Tibial nerve (tissue), 3 donors: ENCODE measurements around the gene AKAP6.

Experiments
- POLR2A ChIP-seq, 2 donors: fragments of 450-650 bp; IDR thresholded peaks; one replicate each; pipeline ENCODE4 v1.6.1; 2017; ENCODE audit warnings: antibody characterized with exemption in 2 of 2, mild to moderate bottlenecking in 2 of 2, moderate library complexity in 2 of 2
- TF ChIP-seq, protein P1 (sequence below), 5 experiments: fragments of 200-600 bp in 3 of 5; fragments of 450-650 bp in 2 of 5; sonication (generic) in 3 of 5; IDR thresholded peaks; one replicate each; pipeline ENCODE4 v1.5.1; 2016 to 2019; ENCODE audit warnings: antibody characterized with exemption in 5 of 5, mild to moderate bottlenecking in 3 of 5, moderate library complexity in 2 of 5

DNA sequence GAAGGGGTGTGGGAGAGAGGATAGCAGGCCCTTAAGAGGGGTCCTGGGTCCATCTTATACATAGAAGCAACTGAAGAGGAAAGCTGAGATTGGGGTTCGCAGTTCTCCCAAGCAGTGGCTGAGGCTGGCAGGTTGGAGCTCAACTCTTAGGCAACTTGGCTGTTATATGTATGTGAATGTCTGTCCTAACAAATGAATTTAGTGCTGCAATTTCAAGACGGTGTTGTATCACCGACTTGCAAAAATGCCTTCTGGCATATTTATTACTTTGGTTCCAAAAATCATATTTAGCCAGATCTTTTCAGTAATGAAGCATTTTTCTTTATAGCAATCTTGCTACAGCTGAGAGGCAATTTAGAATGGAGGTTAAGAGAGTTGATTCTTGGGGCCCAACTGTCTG lies 148.3 kb downstream of the AKAP6 start:
- TF ChIP-seq POLR2A (IDR thresholded peaks at IDR 0.05): no peak
- TF ChIP-seq, protein P1, sequence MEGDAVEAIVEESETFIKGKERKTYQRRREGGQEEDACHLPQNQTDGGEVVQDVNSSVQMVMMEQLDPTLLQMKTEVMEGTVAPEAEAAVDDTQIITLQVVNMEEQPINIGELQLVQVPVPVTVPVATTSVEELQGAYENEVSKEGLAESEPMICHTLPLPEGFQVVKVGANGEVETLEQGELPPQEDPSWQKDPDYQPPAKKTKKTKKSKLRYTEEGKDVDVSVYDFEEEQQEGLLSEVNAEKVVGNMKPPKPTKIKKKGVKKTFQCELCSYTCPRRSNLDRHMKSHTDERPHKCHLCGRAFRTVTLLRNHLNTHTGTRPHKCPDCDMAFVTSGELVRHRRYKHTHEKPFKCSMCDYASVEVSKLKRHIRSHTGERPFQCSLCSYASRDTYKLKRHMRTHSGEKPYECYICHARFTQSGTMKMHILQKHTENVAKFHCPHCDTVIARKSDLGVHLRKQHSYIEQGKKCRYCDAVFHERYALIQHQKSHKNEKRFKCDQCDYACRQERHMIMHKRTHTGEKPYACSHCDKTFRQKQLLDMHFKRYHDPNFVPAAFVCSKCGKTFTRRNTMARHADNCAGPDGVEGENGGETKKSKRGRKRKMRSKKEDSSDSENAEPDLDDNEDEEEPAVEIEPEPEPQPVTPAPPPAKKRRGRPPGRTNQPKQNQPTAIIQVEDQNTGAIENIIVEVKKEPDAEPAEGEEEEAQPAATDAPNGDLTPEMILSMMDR (IDR thresholded peaks at IDR 0.05): no peak
